GM21526 (cell line): ENCODE results near the gene EEA1.
A peak's percentile ranks its signal among the peaks of the same experiment; 100 is the strongest.
"Not testable (repeated sequence)": the region's sequence is repeated elsewhere in the genome, so short reads cannot be mapped to it uniquely, and the experiment has no call there.

Source experiments
- ATAC-seq: cut with Tn5 transposase; IDR thresholded peaks from one replicate; pipeline ENCODE4 v1.9.1; 2021; ENCODE audit warnings: moderate library complexity; ENCODE audit not compliant: unreplicated experiment, low FRiP score

EEA1 gene

GRCh38 chr12:92928962-92929915, at the start of gene EEA1:
Gene EEA1 (minus strand): TSS chr12:92929295. CDS start chr12:92929066, 229 bp downstream.
- peak; percentile 87 for ATAC-seq

- ATAC-seq, result no peak
Observed at GRCh38 chr12:92978607-92979006, 49.5 kb upstream of the EEA1 start.

GRCh38 chr12:92977326-92977725, 48.2 kb upstream of the EEA1 start:
- no peak for ATAC-seq

GRCh38 chr12:92974759-92975158, 45.7 kb upstream of the EEA1 start:
- no peak for ATAC-seq

DNA sequence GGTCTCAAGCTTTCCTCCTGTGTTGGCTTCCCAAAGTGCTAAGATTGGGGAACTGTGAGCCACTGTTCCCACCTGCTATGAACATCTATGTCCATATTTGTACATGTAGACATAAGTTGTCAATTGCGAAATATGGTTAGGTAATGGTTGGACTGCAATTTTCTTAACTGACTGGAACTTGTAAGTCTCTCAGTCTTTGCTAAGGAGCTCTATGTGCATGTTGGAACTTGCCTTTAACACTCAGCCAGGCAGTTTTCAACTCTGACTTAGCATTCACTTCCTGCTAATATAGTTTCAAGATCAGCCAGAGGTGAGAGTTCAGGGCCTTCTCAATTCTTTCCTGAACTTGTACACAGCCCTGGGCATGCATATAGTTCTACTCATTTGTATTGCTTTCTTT, 44.5 kb upstream of the EEA1 start:
- peak; percentile 42 for ATAC-seq

- ATAC-seq, result no peak
Observed at GRCh38 chr12:92971859-92972524, 42.9 kb upstream of the EEA1 start.

DNA sequence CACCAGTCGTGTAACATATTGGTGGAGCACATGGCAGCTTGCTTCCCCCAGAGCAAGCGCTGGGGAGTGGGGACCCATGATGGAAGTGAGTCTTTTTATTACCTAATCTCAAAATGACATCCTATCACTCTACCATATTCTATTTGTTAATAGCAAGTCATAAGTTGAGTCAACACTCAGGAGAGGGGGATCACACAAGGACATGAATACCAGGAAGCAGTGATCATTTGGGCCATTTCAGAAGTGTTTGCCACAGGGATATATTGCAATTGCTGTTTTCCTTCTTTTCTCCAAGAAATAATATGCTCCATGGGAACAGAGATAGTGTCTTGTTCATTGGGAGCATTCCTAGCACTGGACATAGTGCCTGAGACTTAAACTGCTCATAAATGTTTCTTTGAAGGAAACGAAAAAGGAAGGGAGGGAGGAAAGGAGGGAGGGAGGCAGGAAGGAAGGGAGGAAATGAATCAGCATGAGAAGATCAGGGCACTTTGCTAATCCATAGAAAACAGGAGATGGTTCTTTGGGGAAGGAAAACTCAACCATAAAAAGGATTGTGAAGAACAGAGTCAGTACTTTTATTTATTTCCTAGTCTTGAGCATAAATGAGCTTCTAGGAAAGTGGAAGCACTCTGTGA, 39.2 kb upstream of the EEA1 start:
- no peak for ATAC-seq

GRCh38 chr12:92964378-92964777, 35.3 kb upstream of the EEA1 start:
- ATAC-seq, result not testable (repeated sequence)

DNA sequence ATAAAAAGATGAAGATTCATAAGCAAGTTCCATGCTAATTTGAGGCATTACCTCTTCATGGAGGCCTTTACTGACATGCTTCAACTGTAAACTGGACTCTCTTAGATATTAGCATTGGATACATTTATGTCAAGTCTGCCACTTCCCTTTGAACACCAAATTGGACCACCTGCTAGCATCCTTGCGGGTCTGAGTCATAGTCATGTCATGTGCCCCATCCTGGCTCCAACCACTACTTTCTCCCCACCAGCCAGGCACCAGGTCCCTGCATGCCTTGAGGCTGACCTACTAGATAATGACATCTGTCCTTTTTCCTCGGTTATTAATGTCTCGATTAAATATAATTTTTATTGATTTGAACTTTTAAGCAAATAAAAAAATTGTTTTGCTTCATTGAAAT, 32.9 kb upstream of the EEA1 start:
- no peak for ATAC-seq

GRCh38 chr12:92955997-92956663, 27.0 kb upstream of the EEA1 start:
- no peak for ATAC-seq

DNA sequence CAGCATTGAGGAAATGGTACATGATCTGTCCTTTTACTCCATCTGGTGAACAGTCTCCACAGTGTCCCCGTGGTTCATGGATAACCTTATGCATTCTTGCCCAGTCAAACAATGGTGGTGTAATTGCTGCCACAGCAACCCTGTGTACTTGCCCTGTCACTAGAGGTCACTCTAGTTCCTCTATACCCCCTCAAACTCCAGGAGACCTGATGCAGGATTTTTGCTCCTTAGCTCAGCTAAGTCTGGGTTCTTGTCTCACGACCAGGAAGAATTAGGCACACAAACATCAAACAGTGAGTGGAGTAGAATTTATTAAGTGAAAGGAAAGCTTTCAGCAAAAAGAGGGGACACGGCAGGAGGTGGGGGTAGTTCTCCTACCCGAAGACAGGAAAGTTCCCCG, 24.7 kb upstream of the EEA1 start:
- no peak for ATAC-seq

GRCh38 chr12:92952394-92952793, 23.3 kb upstream of the EEA1 start:
- ATAC-seq, result no peak

GRCh38 chr12:92951006-92951405, 21.9 kb upstream of the EEA1 start:
- ATAC-seq, result no peak

DNA sequence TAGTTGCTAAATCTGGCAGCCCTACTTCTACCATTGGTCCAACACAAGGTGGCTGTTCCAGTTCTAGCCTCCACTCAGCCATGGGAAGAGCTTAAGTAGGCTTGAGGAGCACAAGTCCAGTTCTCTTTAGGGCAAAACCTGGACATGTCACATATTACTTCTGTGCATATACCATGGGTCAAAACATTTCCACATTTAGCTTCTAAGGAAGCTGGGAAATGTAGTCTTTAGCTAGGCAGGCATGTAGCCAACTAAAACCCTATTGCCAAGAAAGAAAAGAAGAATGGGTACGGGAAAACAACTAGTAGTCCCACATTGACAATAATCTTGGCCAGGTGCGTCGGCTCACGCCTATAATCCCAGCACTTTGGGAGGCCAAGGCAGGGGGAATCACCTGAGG, 20.9 kb upstream of the EEA1 start:
- ATAC-seq, result no peak

DNA sequence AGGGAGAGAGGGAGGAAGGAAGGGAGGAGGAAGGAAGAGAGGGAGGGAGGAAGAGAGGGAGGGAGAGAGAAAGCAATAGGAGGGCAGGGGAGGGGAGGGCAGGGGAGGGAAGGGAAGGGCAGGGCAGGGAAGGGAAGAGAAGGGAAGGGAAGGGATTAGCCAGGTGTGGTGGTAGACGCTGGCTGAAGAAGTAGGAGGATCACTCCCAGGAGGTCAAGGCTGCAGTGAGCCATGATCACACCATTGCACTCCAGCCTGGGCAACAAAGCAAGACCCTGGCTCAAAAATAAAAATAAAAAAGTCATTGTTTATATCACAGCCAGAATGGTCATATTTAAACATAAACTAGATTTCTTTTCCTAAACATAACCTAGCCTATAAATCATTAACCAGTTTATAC, 20.4 kb upstream of the EEA1 start:
- ATAC-seq, result no peak

DNA sequence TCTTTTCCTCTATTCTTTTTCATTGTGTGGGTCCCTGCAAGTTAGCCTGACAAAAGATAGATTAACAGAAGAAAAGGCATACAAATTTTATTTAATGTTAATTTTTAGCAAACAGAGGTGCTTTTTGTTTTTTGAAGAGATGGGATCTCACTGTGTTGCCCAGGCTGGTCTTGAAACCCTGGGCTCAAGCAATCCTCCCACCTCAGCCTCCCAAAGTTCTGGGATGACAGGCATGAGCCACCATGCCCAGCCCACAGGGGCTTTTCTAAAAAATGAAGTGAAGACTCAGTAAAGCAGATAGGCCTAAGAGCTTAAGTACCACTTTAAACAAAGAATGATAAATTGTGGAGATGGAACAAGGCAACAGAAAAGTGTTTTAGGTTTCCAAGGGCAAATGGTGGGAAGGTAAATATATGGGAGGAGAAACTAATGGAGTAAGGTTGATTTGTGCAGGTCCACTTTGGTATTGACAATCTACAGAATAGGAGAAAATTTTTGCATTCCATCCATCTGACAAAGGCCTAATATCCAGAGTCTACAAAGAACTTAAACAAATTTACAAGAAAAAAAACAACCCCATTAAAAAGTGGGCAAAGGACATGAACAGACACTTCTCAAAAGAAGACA, 18.6 kb upstream of the EEA1 start:
- ATAC-seq, result no peak

- ATAC-seq, result no peak
Observed at GRCh38 chr12:92945659-92946220, 16.6 kb upstream of the EEA1 start.

- ATAC-seq, result no peak
Observed at GRCh38 chr12:92943482-92944250, 14.6 kb upstream of the EEA1 start.

- ATAC-seq, result no peak
Observed at GRCh38 chr12:92942905-92943304, 13.8 kb upstream of the EEA1 start.
